NCI-H2227 (cell line): ENCODE measurements around the gene ACBD3.
"Not testable (repeated sequence)": the region's sequence is repeated elsewhere in the genome, so short reads cannot be mapped to it uniquely, and the experiment has no call there.

Experiments
- DNase-seq: peaks from one replicate; lab custom pipeline; 2025; ENCODE audit not compliant: unreplicated experiment; lab: John Stamatoyannopoulos, UW

ACBD3 gene

GRCh38 chr1:226186124-226187018 is at the start of gene ACBD3:
ACBD3 (minus strand) TSS chr1:226186741; CDS start chr1:226186675, 66 bp downstream.
- DNase-seq: peak; percentile 95

- DNase-seq: no peak
Observed at GRCh38 chr1:226233806-226234205, 47.3 kb upstream of the ACBD3 start.

GRCh38 chr1:226233293-226233692 is 46.8 kb upstream of the ACBD3 start:
- no peak for DNase-seq

GRCh38 chr1:226226601-226227000 is 40.1 kb upstream of the ACBD3 start:
- DNase-seq: no peak

DNA sequence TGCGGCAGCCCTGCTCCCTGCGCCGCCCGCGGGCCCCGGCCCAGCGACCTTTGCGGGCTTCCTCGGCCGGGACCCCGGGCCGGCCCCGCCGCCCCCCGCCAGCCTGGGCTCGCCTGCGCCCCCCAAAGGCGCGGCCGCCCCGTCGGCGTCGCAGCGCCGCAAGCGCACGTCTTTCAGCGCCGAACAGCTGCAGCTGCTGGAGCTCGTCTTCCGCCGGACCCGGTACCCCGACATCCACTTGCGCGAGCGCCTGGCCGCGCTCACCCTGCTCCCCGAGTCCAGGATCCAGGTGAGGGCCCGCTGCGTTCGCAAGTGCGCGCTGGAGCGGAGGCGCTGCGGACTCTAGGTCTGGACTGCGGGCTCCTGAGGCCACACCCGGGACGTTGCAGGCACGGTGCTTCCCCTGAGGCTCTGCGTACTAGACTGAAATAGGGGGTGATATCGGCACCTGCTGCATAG is 37.3 kb upstream of the ACBD3 start:
- peak; percentile 62 for DNase-seq

GRCh38 chr1:226223157-226223785 is 36.7 kb upstream of the ACBD3 start, which contains the start of gene MIXL1:
MIXL1 (plus strand) TSS chr1:226223664; CDS start chr1:226223682, 18 bp downstream.
- peak; percentile 50 for DNase-seq

DNA sequence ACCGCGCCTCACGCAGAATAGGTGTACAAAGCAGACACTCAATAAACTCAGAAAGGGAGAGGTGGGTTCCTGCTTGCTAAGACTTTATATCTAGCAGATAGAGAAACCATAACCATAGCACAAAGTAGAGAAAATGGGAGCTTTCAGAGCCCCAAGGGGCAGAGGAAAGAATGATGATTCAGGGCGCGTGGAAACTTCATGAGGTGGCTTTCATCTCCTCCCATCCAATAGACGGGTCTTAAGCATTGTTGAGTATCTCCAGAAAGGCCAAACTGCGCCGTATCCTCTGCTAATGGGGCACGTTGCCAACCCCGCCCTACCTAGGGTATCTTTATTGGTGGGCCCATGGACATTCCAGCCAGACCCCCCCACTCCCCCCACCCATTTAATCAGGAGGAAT is 36.1 kb upstream of the ACBD3 start:
- DNase-seq: no peak

DNA sequence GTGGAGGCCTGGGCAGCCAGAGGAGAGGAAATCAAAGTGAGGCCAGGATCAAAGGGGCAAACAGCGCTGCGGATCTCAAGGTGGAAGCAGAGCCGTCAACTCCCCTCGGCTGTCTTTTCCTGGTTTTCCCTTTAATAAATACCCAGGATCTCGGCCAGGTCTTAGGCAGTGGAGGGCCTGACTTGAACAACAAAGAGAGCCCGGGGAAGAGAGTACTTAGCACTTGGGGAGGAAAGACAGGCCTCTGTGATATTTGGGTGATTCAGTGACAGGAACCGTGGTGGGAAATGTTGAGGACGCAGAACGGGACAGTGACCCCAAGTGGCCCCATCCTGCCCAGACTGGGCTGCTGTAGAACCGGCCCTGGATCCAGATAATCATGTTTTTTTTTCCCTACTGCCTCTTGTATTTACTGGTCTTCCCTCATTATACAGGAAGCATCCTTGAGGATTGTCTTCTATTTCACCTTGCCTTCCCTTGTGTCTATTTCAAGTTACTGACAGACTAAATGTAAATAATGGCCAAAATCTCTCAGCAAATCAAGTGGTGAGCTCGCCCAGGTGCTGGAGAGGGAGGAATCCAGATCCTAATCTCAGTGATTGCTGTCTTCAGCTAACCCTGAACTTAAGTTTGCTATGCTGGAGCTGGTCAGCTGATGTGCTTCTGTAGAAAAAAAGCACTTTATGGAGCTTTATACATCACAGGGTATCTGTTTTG is 34.1 kb upstream of the ACBD3 start:
- no peak for DNase-seq

GRCh38 chr1:226217273-226217672 is 30.7 kb upstream of the ACBD3 start:
- no peak for DNase-seq

DNA sequence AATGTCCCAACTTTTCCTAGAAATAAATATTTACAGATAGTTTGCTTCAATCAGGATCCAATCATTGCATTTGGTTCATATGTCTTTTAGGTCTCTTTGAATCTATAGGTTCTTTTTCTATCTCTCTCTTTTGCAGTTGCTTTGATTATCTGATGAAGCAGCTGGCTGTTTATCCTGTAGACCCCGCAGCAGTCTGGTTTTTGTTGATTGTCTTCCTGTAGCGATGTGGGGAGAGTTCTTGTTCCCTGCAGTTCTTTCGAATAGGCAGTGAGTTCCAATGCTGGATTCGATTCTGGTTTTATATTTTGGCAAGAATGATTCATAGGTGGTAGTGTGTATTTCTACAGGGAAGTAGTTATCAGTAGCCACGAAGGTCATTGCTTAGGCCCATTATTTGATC is 29.5 kb upstream of the ACBD3 start:
- DNase-seq: no peak

DNA sequence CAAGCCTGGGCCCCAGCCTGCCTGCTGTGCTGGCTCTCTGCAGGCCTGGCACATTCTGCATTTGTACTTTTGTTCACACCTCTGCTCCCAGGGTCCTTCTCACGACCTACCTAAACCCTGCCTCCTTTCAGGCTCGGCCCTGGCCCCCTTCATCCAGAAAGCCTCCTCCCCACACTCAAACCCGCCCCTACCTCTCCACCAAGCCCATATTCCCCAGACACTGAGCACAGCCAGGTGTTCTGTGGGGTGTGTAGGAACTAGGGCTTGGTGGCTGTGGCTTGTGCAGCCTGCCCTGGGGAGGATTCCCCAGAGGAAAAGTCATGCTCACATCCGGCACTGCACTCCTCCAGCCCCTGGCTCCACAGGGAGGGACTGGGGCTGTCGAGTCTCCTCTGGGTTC is 28.7 kb upstream of the ACBD3 start:
- DNase-seq: no peak

- DNase-seq: no peak
Observed at GRCh38 chr1:226212545-226212944, 26.0 kb upstream of the ACBD3 start.

DNA sequence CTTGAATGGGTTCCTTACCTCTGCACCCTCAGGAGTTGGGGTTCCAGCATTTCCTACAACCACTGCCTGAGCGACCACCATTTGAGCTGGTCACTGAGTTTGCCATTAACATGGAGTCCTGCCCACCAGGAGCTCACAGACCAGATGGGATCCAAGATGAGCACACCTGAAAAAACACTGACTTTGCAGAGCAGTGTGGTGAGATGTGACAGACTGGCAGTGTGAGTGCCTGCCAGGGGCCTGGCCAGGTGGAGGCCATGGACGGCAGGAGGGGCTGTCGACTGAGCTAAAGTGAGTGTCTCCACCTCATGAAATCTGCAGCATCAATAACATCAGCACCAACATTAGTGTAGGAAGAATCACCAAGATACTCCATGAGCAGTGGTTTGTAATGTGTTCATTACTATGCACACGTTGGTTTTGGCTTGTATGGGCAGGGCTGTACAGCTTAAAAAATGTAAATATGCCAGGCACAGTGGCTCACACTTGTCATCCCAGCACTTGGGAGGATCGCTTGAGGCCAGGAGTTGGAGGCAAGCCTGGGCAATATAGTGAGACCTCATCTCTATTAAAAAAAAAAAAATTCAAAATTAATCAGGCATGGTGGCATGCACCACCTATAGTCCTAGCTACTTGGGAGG is 24.8 kb upstream of the ACBD3 start:
- no peak for DNase-seq

- no peak for DNase-seq
Observed at GRCh38 chr1:226210571-226211176, 24.1 kb upstream of the ACBD3 start.

- no peak for DNase-seq
Observed at GRCh38 chr1:226209307-226210059, 22.9 kb upstream of the ACBD3 start.

DNA sequence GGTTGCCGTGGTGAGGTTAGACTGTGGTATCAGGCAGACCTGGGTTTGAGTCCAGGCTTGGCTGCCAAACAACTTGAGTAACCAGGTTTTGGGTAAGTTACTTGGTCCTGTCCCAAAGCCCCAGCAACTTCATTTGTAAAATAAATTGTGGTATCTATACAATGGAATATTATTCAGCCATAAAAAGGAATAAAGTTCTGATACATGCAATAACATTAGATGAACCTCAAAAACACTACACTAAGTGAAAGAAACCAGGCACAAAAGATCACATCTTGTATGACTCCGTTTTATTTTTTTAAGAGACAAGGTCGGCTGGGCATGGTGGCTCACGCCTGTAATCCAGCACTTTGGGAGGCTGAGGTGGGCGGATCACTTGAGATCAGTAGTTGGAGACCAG is 20.5 kb upstream of the ACBD3 start:
- no peak for DNase-seq

GRCh38 chr1:226204198-226204597 is 17.7 kb upstream of the ACBD3 start:
- no peak for DNase-seq

DNA sequence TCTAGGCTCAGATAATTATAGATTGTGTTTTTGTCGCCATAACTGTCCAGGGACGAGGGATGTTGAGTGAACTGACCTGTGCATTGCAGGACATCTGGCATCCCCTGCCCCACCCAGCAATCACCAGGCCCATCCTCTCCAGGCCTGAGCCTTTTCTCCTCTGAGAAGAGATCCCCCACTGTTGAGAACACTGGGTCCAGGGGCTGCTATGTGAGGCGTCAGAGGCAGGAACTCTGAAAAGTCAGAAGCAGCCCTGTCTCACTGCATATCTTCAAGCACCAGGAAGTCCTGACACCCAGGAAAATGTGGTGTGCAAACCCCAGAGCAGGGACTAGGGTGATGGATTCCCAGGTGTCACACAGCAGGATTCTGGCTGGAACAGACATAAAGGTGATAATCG is 17.1 kb upstream of the ACBD3 start:
- no peak for DNase-seq

DNA sequence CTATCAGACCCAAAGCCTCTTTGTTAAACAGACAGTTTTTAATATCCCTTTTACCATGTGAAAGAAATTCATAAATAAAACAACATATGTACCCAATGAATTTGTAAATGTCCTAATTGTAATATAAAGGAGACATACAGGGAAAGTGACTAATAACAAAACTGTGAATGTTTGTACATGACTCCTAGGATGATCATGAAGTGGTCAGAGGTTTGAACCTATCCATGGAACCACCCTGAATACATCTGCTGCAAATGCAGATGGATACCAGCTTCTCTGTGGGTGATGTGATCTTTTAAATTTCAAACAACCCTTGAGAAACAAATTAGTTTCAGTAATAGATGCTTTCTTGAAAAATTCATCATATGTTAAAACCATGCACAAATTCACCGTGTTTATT is 16.7 kb upstream of the ACBD3 start:
- DNase-seq: no peak

DNA sequence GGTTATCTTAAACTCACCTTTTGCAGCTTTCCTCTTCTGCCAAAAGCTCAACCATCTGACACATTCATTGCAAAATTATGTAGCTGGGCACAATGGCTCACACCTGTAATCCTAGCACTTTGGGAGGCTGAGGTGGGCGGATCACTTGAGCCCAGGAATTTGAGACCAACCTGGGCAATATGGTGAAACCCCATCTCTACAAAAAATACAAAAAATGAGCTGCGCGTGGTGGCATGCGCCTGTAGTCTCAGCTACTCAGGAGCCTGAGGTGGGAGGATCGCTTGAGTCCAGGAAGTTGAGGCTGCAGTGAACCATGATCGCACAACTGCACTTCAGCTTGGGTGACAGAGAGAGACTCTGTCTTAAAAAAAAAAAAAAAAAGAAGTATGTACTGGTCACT is 16.1 kb upstream of the ACBD3 start:
- not testable (repeated sequence) for DNase-seq
